Measurements from ENCODE around the gene EID2. TPM values are rescaled to one million over a fixed set of nuclear protein-coding genes. Genes with fewer than 3 reads are reported as not detected.

EID2 gene
- total RNA-seq, 1 experiment from 2014 or later = 29.3 TPM

DNA sequence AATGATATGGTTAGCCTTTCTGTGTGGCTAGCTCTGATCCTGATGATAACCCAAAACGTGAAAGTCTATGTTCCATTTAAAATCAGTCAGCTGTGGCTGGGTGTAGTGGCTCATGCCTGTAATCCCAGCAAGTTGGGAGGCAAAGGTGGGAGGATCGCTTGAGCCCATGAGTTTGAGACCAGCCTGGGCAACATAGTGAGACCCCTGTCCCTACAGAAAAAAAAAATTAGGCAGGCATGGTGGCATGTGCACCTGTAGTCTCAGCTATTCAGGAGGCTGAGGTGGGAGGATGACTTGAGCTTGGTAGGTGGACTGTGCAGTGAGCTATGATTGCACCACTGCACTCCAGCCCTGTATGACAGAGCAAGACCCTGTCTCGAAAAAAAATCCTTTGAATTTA is 6.2 kb downstream of the EID2 start:
- DNase-seq (ENCODE audit: low spot score) = no peak

DNA sequence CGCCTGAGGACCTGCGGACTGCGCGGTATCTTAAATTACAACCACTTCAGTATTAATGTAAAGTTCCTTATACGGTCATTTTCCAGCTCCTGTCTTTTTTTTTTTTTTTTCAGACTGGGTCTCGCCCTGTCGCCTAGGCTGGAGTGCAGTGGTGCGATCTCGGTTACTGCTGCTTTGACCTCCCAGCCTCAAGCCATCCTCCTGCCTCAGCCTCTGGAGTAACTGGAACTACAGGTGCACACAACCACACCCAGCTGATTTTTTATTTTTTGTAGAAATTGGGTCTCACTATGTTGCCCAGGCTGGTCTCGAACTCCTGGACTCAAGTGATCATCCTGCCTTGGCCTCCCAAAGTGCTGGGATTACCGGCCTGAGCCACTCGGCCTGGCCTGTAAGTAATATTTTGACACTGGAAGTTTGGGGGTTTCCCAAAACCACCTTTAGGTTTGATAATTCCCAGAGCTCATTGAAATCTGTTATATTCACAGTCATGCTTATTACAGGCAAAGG is 6.9 kb downstream of the EID2 start:
- no peak for DNase-seq (ENCODE audit: low spot score)

DNA sequence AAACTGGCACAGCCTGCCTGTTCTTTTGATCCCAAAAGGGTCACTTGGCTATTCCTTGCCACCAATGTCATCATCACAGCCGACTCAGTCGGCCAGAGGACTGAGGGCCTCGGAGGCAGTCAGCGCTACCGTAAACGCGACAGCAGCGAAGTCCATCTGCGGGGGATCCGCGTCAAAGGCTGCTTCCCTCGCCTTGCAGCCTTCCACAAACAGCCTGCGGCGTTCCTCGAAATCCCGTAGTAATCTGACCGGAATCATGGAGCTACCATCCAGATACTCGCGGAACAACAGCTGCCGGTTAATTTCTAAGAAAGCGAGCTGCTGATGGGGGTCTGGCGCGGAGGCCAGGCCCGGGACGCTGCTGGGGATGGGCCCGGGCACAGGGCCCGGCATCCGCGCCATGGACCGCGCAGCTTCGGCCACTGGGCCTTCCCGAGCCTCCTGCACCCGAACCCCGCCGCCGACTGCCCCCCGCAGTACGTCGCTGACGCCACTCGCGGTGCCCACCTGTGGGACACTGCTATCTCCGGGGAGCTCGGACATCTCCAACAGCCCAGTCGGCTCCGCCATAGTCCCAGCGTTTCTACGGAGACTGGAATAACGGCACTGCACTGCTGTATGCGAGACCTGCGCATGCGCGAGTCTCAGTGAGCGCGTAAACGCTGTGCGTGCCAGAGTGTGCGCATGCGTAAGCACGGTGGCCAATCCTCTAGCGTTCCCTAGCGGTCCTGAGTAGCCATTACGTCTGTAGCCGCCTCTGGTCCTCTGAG is 7.5 kb downstream of the EID2 start, which contains the start of gene EID2B:
EID2B (minus strand) TSS at position 620 of the 770 bp plus-strand sequence; CDS start at position 570, 50 bp downstream.
- peak; percentile 96 for DNase-seq (ENCODE audit: low spot score)

DNA sequence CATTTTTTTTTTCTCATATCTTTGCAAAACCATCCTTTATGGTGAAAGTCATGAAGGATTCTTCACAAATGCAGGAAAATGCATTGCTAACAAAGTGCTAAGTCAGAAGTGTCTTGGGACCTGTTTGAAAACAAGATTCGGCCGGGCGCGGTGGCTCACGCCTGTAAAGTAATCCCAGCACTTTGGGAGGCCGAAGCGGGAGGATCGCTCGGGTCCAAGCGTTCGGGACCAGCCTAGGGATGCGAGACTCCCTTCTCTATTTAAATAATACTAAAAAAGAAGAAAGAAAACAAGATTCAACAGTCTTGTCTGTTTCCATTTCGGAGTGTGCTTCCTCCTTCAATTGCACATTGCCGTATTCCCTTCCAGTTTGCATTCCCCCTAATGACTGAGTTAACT is 8.1 kb downstream of the EID2 start:
- DNase-seq (ENCODE audit: low spot score) = no peak

DNA sequence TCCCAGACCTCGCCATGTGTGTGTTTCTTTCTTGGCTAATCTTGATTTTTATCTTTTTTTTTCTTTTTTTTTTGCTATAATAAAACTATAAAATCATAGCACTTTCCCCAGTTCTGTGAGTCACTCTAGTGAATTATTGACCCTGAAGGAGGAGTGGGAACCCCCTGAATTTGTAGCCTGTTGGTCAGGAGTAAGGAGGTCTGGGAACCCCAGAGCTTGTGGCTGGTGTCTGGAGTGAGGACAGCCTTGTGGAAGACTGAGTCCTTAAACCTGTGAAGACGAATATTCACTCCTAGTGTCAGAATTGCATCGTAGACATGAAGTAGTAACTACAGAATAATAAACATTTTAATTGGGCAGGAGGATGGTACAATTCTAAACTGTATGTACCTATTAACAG is 14.8 kb downstream of the EID2 start:
- no peak for DNase-seq (ENCODE audit: low spot score)

DNA sequence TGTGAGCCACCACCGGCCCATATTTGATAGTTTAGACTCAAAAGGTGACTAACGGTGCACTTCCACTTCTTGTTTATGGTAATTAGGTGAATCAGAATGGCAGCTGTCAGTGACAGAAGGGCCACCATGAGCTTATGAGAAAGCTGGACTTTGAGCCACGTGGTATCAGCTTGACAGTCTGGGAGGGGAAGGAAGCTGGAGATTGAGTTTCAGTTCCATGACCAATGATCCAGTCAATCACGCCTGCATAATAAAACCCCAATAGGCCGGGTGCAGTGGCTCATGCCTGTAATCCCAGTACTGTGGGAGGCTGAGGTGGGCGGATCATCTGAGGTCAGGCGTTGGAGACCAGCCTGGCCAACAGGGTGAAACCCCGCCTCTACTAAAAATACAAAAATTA is 15.5 kb downstream of the EID2 start:
- DNase-seq (ENCODE audit: low spot score) = no peak

DNA sequence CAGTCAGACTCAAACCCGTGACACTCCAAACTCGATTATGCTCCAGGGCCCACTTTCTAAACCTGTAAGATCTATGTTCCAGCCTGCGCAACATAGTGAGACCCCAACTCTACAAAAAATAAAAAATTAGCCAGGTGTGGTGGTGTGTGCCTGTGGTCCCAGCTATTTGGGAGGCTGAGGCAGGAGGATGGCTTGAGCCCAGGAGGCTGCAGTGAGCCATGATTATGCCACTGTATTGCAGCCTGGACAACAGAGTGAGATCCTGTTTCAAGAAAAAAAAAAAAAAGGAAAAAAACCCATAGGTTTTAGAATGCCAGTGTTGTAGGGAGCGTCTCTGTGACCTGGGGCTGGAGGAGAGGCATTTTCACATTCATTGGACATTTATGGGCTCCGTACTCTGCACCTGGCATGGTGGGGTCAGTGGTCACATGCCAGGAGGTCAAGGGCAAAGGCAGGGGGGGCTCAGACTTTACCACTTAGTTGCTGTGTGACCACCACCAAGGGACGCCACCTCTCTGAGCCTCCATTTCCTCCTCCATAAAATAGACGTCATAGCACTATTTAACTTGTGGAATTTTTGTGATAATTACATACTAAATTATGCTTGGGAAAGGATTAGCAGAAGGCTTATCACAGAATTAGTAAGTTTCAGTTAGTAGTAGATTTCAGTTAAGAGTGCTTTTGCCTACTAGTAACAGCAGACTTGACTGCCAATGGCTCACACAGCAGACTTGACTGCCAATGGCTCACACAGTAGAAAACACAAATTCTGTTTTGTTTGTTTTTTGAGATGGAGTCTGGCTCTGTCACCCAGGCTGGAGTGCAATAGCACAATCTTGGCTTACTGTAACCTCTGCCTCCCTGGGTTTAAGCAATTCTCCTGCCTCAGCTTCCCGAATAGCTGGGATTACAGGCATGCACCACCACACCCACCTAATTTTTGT is 19.1 kb downstream of the EID2 start:
- DNase-seq (ENCODE audit: low spot score) = no peak

DNA sequence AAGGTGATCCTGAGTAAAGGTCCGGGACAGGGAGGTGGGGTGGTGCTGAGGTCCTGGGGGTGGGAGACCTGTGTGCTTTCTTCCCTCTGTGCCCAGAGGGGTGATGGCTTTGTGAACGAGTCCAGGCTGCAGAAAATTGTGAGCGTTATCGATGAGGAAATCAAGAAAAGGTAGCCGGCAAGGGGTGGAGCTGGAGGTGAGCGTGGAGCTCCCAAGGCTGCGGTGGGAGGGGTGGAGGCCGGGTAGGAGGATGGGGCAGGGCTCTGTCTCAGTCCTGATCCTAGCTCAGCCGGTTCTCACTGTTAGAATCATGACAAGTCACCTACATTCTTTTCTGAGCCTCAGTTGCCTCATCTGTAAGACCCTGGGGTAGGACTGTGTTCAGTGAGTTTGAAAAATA is 21.0 kb downstream of the EID2 start:
- no peak for DNase-seq (ENCODE audit: low spot score)

DNA sequence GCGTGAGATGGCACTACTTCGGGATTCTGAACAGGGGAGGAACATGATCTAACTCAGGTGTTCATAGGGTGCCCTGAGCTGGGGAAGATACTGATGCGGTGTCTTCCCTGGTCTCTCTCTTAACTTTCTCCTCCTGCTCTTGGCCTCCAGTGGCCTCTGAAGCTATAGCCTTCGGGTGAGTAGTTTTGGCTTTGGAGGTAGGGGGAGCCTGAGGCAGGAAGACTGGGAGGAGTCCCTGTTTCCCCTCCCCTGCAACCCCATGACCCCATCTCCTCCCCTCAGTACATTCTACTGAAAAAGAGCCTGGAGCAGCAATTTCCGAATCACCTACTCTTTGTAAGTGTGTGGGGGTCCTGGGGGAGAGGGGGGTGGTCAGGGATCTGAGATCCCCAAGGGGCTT is 21.5 kb downstream of the EID2 start:
- no peak for DNase-seq (ENCODE audit: low spot score)

DNA sequence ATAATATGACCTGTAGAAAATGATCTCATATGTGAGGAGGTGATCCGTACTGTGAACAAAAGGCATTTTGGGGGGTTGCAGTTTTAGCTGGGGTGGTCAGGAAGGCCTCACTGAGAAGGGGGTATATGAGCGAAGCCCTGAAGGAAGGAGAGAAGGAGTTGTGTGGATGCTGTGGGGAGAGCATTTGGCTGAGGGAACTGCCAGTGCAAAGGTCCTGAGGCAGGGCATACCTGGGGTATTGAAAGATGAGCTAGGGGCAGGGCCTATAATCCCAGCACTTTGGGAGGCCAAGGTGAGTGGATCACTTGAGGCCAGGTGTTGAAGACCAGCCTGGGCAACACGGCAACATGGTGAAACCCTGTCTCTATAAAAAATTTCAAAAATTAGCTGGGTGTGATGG is 22.5 kb downstream of the EID2 start:
- no peak for DNase-seq (ENCODE audit: low spot score)

DNA sequence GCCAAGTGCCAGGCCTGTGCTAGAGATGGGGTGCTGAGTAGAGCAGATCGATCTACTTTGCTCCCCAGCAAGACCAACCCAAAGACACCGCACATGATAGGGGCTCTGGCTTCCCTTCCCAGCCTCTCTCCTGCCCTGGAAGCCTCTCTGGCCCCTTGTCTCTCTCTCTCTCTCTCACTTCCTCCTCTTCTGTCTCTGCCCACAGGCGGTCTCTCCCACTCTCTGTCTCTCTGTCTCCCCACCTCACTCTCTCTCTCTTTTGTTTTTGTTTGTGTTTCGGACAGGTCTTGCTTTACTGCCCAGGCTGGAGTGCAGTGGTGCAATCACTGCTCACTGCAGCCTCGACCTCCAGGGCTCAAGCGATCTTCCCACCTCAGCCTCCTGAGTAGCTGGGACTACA is 23.7 kb downstream of the EID2 start:
- no peak for DNase-seq (ENCODE audit: low spot score)

DNA sequence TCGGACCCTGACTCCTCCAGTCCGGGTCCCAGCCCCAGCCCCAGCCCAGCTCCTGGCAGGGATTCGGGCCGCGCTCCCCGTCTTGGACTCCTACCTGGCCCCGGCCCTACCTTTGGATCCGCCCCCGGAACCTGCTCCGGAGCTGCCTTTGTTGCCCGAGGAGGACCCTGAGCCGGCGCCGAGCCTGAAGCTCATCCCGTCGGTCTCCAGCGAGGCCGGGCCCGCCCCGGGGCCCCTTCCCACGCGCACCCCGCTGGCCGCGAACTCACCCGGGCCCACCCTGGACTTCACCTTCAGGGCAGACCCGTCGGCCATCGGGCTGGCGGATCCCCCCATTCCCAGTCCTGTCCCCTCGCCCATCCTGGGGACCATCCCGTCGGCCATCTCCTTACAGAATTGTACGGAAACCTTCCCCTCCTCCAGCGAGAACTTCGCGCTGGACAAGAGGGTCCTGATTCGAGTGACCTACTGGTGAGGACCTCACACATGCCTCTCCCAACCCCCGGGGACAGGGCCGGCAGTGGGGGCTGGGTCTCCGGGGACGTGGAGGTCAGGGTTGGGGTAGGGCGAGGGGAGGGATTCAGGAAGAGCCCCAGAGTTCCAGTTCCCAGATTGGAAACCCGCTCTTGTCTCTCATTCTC is 24.3 kb downstream of the EID2 start:
- DNase-seq (ENCODE audit: low spot score) = no peak

DNA sequence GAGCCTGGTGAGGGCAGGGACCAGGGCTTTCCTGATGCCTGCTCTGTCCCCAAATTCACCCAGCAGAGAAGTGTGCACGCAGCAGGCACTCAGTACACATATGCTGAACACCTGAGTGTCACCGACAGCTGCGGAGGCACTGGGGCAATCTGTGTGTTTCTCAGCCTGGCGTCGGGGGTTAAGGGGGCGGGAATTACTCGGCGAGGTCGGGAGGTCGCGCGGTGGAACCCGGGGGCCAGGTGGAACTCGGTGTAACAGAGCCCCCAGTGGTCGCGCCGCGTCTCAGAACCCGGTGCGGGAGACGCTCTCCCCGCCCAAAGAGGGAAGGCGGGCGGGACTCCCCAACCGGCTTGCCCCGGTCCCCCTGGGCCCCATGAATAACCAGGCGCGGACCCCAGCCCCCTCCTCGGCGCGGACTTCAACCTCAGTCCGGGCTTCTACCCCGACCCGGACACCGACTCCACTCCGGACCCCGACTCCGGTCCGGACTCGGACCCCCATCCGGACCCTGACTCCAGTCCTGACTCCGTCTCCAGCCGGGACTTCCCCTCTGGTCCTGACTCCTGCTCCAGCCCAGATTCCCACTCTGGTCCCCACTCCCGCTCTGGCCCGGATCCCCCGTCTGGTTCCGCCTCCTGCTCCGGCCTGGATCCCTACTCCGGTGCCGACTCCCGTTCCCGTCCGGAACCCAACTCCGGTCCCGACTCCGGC is 25.0 kb downstream of the EID2 start, which contains the start of gene SELENOV:
SELENOV (plus strand) TSS at position 300 of the 711 bp plus-strand sequence; CDS start at position 374, 74 bp downstream.
- DNase-seq (ENCODE audit: low spot score) = no peak

DNA sequence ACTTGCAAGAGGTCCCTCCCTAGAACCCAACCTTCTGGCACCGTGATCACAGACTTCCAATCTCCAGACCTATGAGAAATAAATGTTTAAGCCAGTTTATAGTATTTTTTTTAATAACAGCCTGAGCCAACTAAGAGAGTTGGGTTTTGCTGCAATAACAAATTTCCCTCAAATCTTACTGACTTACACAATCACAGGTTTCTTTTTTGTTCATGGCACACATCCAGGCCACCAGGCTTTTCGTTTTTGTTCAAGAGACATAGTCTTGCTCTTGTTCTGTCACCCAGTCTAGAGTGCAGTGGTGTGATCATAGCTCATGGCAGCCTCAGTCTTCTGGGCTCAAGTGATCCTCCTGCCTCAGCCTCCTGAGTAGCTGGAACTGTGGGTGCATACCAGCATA is 27.0 kb downstream of the EID2 start:
- no peak for DNase-seq (ENCODE audit: low spot score)

DNA sequence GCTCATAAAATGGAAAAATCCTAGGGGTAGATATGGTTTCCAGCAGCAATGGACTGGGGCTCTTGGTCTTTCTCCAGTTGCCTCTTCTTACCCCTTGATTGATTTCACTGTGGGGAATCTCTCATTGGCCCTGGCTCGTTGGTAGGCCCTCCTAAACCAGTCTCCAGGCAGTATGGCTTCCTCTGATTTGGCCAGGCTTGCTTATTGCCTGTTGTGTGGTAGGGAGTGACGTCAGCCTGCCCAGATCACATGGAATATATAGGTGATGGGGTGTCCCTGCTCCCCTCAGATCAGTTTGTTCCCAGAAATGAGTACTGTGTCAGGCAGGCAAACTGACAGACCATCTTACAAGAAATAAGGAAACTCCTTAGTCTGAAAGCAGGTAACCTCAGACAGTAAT is 30.7 kb downstream of the EID2 start:
- no peak for DNase-seq (ENCODE audit: low spot score)

DNA sequence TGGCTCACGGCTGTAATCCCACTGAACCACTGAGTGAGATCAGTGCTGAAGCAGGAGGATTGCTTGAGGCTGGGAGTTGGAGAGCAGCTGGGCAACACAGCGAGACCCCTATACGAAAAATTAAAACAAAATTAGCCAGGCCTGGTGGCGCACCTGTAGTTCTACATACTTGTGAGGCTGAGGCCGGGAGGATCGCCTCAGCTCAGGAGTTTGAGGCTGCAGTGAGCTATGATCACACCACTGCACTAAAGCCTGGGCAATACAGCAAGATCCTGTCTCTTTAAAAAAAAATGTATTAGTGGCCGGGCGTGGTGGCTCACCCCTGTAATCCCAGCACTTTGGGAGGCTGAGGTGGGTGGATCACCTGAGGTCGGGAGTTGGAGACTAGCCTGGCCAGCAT is 31.3 kb downstream of the EID2 start:
- no peak for DNase-seq (ENCODE audit: low spot score)

DNA sequence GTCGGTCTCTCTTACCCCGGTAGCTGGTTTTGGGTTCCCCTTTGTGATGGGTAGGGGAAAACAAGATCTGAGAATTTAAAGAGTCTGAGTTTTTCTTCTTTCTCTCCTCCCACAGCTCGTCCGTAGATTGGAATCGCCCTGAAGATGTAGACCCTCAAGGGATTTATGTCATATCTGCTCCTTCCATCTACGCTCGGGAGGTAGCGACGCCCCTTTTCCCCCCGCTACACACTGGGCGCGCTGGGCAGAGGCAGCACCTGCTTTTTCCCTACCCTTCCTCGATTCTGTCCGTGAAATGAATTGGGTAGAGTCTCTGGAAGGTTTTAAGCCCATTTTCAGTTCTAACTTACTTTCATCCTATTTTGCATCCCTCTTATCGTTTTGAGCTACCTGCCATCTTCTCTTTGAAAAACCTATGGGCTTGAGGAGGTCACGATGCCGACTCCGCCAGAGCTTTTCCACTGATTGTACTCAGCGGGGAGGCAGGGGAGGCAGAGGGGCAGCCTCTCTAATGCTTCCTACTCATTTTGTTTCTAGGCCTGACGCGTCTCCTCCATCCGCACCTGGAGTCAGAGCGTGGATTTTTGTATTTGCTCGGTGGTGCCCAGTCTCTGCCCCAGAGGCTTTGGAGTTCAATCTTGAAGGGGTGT is 32.1 kb downstream of the EID2 start:
- DNase-seq (ENCODE audit: low spot score) = no peak

DNA sequence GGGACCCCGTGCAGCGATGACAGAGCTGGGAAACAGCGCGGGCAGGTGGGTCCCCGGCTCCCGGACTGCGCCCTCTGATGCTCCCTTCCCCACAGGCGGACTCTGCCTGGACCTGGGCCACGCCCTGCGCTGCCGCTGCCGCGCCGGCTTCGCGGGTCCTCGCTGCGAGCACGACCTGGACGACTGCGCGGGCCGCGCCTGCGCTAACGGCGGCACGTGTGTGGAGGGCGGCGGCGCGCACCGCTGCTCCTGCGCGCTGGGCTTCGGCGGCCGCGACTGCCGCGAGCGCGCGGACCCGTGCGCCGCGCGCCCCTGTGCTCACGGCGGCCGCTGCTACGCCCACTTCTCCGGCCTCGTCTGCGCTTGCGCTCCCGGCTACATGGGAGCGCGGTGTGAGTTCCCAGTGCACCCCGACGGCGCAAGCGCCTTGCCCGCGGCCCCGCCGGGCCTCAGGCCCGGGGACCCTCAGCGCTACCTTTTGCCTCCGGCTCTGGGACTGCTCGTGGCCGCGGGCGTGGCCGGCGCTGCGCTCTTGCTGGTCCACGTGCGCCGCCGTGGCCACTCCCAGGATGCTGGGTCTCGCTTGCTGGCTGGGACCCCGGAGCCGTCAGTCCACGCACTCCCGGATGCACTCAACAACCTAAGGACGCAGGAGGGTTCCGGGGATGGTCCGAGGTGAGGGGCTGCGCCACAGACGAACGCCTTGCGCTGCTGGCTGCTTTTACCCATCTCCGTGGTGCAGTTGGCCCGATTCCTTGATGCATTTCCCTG is 32.8 kb downstream of the EID2 start:
- DNase-seq (ENCODE audit: low spot score) = no peak

DNA sequence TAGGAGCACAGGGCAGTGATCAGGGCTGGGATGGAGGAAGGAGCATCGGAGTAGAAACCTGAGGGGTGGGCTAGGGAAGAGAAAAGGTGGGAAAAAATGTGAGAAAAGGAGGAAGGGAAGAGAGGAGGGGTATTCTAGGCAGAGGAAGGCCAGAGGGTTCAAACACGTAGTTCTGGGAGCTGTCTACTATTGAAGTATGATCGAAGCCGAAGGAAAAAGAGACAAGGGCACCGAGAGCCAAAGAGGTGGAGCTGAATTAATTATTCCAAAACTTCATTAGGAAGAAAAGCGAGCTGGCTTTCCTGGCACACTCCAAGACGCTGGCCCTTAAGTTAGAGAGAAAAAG is 33.4 kb downstream of the EID2 start:
- DNase-seq (ENCODE audit: low spot score) = no peak

Data from A172 (cell line).